HG03521 (cell line): ENCODE data around the gene FATE1.
"Not testable (repeated sequence)": the region's sequence is repeated elsewhere in the genome, so short reads cannot be mapped to it uniquely, and the experiment has no call there.

Experiments
- ATAC-seq: cut with Tn5 transposase; IDR thresholded peaks from one replicate; pipeline ENCODE4 v1.9.1; 2021; ENCODE audit warnings: mild to moderate bottlenecking, moderate library complexity; ENCODE audit not compliant: unreplicated experiment

The FATE1 gene, protein sequence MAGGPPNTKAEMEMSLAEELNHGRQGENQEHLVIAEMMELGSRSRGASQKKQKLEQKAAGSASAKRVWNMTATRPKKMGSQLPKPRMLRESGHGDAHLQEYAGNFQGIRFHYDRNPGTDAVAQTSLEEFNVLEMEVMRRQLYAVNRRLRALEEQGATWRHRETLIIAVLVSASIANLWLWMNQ

DNA sequence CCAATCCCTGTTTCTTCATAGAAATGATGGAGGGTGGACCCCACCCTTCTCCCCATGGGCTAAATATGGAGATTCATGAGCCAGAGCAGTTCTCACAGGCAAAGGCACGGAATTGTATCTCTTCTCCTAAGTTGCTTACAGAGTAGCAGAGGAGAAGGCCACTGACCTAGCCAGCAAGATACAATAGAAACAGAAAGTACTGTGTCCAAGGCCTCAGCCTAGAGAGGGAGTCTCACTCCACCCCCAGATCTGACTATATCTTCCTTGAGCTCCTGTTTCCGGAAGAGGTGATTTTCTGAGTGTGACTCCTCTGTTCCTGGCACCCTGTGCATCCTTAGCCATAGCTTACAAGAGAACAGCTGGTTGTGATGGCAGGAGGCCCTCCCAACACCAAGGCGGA, at the start of gene FATE1:
Gene FATE1, plus strand, starts transcription at position 284 of the 400 bp plus-strand sequence. Its CDS starts 85 bp downstream, at position 369.
- ATAC-seq, result no peak

DNA sequence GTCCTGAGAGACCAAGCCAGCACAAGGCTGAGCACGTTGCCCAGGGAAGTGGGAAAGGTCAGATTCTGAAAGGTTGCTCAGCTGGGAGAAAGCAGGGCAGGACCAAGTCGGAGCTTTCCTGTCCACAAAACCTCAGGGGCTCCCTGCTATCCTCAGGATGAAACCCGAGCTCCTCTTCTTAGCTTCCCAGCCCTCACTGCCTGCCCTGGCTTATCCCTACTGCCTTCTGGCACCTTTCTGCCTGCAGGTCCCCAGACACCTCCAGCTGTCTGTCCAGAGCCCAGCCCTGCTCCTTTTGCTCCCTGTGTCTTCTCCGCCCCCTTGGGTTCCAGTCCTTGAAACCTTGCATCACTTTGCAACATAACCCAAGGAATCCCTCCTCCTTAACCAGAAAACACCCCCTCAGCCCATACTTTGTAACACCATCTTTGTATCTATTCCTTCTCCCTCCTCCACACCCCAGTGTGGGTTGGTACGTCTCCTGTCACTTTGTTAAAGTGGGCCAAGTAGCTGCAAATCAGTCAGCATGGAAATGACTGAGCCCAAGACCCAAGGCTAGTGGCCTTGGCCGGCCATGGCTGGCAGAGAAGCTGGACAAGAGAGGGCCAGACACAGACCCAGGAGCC, 40.6 kb upstream of the FATE1 start:
- no peak for ATAC-seq

DNA sequence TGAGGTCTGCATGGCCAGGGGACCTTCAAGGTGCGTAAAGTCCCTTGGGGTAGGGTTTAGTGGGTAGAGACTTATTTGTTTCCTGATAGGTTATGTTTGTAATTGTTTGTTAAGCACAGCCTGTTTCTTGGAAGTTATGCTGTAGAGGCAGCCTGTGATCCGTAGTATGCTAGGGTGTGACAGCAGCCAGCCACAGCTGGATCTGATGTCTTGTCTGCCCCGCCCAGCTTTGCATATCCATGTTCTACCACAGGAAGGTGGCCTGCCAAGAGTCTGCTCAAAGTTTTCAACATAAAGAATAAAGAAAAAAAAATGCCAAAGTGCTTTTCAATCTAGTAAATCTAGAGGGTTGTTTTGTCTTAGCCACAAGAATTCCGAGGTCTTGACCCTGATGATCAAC, 39.6 kb upstream of the FATE1 start:
- no peak for ATAC-seq

DNA sequence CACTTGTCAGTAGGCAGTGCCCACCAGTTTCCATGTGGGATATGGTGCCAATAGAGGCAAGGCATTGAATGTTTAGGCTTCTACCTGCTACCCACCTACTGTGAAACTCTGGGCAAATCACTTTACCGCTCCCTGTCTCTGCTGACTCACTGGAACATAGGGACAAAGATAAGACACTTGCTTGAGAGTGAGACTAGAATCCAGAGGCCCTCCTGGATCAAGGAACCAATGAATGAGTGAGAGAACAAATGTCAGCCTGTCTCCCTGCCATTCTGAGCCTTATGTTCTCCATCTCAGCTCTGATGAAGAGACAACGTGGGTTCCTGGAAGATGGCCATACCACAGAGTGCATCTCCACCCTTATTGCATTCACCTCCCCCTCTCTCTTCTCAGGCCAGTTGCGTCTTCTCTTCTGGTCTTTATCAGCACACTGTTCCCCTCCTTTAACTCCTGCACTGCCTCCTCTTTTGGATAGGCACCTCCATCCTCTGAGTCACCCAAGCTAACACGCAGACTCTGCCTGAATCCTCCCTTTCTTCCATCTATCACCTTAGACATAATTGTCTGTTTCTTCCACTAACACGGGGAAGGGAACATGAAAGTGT, 35.9 kb upstream of the FATE1 start:
- no peak for ATAC-seq

DNA sequence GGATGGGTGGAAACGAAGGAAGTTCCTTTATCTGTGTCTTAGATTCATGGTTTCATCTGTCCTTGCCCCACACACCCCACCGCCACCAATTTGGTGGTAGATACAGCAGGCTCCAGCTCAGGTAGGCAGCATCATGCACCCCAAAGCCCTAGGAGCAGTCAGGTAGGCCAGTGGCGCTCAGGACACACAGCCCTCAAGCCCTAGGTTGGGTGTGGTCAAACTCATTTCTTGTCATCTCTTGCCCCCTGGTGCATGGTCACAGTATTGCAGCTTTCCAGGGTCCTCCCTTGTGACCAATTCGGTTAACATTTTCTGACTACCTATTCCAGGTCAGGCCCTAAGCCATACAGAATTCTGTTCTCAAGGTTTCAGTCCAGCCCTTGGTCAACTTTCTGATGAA, 35.0 kb upstream of the FATE1 start:
- peak; percentile 80 for ATAC-seq

DNA sequence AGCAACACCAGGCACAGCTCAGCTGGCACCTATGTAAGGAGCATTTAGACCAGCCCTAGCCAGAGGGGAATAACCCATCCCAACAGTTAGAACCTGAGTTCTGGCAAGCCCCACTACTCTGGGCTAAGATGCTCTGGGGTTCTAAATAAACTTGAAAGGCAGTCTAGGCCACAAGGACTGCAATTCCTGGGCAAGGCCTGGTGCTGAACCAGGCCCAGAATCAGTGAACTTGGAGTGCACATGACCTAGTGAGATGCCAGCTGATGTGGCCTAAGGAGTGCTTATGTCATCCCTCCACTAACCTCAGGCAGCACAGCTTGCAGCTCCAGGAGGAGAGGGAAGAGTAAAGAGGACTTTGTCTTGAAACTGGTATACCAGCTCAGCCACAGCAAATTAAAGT, 28.2 kb upstream of the FATE1 start:
- ATAC-seq, result no peak

DNA sequence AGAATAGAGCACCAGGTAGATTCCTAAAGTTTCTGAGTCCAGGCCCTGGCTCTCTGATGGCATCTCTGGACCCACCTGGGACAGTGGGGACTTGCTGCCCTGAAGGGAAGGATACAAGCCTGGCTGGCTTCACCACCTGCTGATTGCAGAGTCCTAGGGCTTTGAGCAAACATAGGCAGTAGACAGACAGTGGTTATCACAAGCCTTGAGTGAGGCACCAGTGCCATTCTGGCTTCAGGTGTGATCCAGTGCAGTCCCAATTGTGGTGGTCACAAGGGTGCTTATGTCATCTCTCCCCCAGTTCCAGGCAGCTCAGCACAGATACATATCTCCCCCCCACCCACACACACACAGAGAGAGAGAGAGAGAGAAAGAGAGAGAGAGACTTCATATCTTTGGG, 27.1 kb upstream of the FATE1 start:
- ATAC-seq, result no peak

DNA sequence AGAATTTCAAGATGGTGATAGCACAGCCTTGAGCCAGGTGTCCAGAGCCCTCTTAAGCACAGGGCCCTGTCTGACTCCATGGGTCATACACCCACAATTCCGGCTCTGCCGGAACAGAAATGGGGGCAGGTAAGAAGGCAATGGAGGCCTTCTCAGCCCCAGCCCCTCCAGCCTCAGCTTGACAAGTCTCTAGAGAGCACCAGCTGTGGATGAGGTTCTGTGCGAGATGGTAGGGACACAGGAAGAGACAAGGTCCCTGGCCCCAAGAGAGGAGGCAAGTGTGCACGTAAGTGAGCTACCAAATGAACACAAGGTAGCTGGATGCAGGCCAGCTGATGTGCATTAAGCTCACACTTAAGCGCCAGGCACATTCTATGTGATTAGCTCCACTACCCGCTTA, 23.0 kb upstream of the FATE1 start:
- ATAC-seq, result no peak

DNA sequence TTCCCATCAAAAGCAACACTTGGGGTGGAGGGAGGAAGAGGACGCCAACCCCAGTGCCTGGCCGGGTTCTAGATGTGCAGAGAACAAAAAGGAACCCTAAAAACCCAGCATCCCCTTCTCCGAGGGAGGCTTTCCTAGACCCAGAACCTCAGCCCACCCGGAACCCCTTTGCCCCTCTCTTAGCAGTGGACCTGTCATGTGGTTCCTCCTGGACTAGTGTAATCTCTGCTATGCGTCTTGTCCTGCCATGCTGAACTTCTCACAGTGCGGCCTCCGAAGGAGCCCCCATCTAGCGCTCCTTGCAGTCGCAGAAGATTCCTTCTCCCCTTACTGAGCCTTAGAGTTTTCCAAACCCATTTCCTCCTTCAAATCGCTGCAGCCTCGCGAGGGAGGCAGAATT, 21.7 kb upstream of the FATE1 start:
- ATAC-seq, result no peak

DNA sequence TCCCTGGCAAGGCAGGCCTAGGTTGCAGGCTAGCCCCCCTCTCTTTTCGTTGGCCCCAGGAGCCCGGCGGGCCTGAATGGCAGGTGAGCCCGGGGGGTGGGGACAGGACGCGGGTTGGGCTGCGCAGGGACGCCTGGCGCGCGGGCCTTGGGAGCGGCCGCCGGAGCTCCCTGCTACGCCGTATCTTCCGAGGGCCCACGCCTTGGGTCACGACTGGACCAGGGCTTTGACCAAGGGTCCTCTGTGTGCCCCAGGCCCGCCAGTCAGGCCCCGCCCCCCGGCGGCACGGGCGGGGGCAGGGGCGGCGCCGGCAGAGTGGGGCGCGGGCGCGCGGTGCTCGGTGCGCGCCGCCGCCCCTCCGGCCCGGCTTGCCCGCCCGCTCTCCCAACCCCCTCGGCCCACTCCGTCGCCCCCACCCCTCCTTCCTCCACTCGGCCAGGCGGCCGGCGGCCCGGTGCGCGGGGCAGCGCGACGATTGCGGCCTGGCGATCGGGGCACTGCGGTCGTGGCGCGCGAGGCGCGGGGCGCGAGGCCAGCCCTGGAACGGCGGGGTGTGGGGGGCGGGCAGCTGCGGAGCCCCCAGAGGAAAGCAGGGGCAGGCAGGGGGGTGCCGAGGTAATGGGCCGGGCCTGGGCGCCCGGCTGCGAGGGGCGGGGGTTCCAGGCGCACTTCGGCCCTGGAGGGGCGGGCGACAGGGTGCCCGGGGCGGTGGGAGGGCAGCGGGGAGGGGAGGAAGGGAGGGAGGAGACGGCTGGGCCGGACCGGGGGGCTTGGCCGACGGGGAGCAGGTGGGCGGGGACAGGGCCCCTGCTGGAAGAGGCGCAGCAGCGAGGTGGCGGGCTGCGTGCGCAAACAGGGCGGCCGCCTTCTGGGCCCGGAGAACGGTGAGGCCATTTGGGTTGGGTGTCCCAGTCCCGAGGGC, 20.9 kb upstream of the FATE1 start, which contains the start of gene PRRG3:
Gene PRRG3, plus strand, starts transcription at position 798 of the 922 bp plus-strand sequence. CDS start 3,357 bp downstream, outside the sequence.
- no peak for ATAC-seq

DNA sequence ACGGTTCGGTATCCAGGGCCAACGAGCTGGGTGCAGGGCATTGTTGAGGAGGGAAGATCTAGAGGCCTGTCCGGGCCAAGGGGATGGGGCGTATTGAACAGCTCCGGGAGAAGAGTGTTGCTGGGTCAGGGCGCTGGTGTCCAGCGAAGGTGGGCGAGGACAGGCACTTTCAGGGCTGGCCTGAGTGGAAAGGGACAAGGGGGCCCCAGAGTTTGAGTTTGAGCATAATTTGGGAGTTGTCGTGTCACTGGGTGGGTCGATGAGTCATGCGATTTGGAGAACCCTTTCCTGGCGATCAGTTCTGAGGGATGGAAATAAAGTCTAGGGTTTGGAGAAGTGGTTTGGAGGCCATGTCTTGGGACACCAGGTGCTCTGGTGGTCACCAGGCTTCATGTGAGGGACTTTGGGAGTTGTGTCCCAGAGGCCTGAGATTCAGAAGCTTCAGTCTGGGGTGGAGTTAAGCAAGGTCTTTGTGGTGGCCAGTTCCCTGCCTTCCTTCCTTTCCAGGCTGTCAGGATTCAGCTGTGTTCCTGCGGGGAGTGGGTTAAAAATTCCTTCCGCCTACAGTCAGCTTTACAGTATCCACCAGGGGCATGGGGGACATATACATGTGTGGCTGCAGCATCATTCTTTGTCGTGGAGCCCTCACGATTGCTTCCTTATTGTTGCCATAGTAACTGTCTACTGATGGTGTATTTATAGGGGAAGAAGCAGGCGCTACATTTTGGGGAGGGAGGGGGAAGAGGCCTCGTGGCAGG, 20.1 kb upstream of the FATE1 start:
- no peak for ATAC-seq

DNA sequence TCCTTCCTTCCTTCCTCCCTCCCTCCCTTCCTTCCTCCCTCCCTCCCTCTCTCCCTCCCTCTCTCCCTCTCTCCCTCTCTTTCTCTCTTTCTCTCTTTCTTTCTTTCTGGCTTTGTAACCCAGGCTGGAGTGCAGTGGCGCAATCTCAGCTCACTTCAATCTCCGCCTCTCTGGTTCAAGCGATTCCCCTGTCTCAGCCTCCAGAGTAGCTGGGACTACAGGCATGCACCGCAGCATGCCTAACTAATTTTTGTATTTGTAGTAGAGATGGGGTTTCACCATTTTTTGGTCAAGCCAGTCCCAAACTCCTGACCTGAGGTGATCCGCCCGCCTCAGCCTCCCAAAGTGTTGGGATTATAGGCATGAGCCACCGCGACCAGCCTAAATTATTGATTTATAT, 18.8 kb upstream of the FATE1 start:
- not testable (repeated sequence) for ATAC-seq

DNA sequence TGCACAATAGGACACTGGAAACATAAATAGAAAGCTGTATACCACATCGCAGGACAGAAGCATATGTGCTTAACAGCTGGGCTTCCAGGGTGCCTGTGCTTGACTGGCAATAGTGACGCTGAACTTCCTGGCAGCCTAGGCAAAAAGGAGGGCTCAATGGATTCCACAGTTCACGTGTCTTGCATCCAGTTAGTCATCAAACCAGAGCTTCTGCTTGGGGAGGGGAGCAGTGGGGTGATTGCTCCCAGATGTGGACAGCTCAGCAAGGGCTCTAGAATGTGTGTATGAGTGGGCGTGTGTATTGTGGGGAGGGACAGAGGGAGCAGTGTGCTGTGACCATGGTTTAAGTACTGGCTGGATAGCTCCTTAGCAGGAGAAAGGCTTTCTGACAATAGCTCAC, 18.3 kb upstream of the FATE1 start:
- no peak for ATAC-seq

DNA sequence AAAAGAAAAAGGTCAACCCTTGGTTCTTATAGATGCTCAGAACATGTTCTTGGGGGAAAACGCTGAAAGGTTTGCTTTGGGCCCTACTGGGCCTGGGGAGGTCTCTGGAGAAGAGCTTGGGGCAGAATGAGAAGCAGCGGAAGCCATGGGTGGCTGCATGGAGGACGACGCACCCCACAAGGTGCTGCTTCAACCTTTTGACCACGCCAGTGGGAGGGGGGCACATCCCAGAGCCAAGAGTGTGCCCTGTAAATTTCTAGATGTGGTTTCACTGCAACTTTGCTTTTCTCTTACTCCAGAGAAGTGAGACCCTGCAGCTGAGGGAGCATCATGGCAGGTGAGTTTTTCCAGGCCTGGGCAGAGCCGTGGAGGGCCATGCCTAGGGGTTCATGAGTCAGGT, 17.4 kb upstream of the FATE1 start:
- no peak for ATAC-seq

DNA sequence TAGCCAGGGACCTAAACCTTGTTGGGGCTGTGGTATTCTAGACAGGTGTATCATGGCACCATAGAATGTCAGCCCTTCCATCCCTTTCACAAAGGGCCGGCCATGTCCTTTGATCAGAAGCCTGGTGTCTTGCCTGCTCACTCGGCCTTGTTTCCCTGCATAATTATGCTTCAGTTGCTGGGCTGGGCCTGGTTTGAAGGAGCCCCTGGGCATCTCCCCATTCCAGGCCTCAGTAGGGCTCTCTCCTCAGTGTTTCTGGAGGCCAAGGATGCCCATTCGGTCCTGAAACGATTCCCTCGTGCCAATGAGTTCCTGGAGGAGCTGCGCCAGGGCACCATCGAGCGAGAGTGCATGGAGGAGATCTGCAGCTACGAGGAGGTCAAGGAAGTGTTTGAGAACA, 16.1 kb upstream of the FATE1 start:
- no peak for ATAC-seq

DNA sequence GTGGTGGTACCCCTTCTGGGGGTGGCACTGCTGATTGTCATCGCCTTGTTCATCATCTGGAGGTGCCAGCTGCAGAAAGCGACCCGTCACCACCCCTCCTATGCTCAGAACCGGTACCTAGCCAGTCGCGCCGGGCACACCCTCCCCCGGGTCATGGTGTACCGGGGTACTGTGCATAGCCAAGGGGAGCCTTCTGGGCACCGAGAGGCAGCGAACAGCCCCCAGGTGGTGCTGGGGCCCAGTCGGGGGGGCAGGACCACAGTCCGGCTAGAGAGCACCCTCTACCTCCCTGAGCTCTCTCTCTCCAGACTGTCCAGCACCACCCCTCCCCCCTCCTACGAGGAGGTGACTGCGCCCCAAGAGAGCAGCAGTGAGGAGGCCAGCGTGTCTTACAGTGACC, 15.3 kb upstream of the FATE1 start:
- ATAC-seq, result no peak

DNA sequence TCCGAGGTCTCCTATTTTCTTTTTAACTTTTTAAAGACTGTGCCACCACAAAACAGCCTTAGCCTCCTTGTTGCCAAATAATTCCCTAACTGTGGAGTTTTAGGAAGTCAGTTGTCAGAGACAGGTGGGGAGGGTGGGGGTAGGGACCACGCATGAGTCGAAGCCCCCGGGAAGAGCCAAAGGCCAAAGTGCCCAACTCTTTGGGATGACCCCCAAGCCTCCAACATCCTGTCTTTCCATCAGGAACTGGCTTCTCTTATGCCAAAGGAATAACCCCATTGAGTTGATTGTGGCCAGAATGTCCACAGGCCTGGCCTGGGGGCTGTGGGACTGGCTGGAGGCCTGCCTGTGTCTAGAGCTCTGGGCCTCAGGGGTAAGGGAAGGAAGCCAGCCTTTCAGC, 14.8 kb upstream of the FATE1 start:
- ATAC-seq, result no peak

DNA sequence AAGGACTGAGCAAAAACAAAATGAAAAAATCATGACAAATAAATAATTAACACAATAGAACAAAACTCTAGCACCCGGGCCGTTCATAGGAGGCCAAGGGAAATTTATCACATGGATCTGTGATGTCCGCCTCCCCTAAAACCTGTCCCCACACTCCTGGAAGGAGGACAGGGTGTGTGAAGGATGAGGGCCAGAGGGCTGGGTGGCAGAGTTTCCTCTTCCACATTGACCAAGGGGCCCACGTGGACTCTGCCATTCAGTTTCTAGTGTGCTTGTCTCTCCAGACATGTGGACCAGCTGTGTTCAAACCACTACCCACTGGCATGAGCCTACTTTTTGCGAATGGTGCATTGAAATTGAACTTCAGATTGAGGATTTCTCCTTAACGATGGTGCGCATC, 14.3 kb upstream of the FATE1 start:
- ATAC-seq, result no peak

DNA sequence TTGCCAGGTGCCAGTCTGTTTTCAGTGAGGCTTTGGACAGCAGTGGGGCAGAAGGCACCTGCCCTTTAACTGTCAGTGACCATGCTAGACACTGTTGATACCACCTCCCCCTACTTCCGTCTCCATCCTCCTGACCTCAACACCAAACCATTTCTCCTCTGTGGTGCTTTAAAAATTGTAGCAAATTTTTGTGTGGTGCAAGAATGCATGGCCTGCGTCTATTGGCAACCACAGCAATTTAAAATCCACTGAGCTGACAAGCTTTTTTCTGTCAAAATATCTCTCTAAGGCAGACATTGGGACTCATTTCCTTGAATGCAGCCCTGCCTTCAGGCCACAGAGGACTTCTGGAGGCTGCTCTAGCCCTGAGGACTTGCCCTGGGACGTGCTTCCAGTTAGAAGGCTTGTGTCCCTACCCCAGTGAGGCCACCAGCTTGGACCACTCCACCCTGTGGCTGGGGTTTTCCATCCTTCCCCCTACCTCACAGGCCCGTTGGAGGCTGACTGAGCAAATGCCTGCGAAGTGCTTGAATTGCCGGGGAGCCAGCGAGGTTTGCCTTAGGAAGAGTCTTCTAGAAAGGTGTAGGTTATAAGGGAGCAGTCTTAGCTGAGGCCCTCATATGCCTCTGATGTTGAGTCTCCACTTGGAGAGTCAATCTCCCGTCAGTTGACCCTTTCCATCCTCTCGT, 13.7 kb upstream of the FATE1 start:
- ATAC-seq, result no peak

DNA sequence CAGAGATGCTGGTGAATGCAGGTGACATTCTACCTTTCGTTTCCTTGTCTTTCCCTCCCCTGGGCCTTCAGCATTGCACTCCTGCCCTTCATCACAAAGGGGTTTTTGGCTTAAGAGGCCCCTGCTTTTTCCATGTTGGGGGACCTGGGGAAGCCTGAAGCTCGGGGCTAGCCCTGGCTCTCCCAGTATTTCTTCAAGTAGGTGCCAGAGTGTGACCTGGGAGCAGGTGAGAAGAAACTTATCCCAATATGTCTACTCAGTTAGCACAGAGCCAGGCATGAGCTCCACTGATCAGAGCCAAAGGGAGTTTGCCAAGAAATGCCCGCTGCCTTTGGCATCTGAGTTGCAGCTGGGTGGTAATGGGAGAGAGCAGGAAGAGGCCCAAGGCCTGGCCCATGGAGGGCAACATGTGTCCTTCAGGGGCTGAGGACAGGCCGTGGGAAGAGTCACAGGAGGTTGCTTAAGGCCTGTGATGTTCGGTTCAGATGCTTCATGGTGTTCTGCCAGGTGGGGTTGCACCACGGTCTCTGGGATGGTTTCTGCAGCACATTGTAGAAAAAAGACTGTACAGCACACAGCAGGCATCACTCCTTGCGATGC, 13.0 kb upstream of the FATE1 start:
- no peak for ATAC-seq
